ENCODE data around the gene PROM1. TPM values are rescaled to one million over a fixed set of nuclear protein-coding genes. Genes with fewer than 3 reads are reported as not detected.

PROM1 gene
- total RNA-seq, 1 donor: under 0.01 TPM

- H3K4me3 ChIP-seq (ENCODE audit: low read depth, low read length): no peak overlapping the region
- TF ChIP-seq CTCF (IDR thresholded peaks at IDR 0.05; ENCODE audit: insufficient read depth, low read depth, low read length): no peak
- no peak for DNase-seq (ENCODE audit: low read depth)
Measured at GRCh38 chr4:15953625-15954024, 130.2 kb downstream of the PROM1 start.

GRCh38 chr4:15951781-15952180 is 132.0 kb downstream of the PROM1 start:
- TF ChIP-seq CTCF (IDR thresholded peaks at IDR 0.05; ENCODE audit: insufficient read depth, low read depth, low read length): no peak
- H3K4me3 ChIP-seq (ENCODE audit: low read depth, low read length): no peak overlapping the region

GRCh38 chr4:15948826-15949225 is 135.0 kb downstream of the PROM1 start:
- no peak for TF ChIP-seq CTCF (IDR thresholded peaks at IDR 0.05; ENCODE audit: insufficient read depth, low read depth, low read length)
- no peak for DNase-seq (ENCODE audit: low read depth)
- H3K4me3 ChIP-seq (ENCODE audit: low read depth, low read length): no peak overlapping the region

More at GRCh38 chr4:15951781-15952180, 132.0 kb downstream of the PROM1 start:
- DNase-seq (ENCODE audit: low read depth): no peak

DNA sequence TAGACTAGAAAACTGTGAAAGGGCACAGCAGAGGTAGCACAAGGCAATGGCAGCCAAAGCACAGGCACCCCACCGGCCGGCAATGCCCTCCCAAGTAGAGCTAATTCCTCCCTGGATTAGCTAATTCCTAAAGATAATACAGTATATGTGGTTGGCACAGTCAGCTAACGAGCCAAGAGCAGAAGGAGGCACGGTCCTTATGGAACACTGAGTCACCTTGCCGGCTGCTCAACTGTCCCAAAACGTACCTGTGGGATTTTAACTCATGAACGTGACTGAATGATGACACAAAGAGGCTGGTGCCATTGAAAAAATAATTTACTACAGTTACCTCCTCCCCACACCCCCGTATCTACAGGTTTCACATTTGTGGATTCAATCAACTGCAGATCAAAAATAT is 136.1 kb downstream of the PROM1 start:
- no peak for DNase-seq (ENCODE audit: low read depth)
- no peak overlapping the region for H3K4me3 ChIP-seq (ENCODE audit: low read depth, low read length)
- TF ChIP-seq CTCF (IDR thresholded peaks at IDR 0.05; ENCODE audit: insufficient read depth, low read depth, low read length): no peak

DNA sequence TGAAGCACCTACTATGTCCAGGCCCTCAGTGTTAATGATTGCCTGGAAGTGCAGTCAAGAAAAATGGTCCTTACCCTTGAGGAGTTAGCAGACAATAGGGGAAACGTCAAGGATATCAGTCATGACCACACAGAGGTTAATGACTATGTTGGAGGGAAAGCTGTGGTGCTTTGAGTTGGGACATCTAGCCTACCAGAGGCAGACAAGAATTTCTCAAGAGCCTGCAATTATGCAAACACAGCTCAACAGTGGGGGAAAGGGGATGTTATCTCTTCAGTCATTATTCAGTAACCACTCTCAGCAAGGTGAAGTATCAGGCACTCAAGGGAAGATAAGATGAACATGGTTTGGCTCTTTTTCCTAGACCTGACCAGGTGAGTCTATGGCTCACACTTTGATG is 138.3 kb downstream of the PROM1 start:
- H3K4me3 ChIP-seq (ENCODE audit: low read depth, low read length): no peak overlapping the region
- DNase-seq (ENCODE audit: low read depth): no peak
- TF ChIP-seq CTCF (IDR thresholded peaks at IDR 0.05; ENCODE audit: insufficient read depth, low read depth, low read length): no peak

GRCh38 chr4:15944895-15945294 is 138.9 kb downstream of the PROM1 start:
- no peak overlapping the region for H3K4me3 ChIP-seq (ENCODE audit: low read depth, low read length)
- no peak for DNase-seq (ENCODE audit: low read depth)
- no peak for TF ChIP-seq CTCF (IDR thresholded peaks at IDR 0.05; ENCODE audit: insufficient read depth, low read depth, low read length)

DNA sequence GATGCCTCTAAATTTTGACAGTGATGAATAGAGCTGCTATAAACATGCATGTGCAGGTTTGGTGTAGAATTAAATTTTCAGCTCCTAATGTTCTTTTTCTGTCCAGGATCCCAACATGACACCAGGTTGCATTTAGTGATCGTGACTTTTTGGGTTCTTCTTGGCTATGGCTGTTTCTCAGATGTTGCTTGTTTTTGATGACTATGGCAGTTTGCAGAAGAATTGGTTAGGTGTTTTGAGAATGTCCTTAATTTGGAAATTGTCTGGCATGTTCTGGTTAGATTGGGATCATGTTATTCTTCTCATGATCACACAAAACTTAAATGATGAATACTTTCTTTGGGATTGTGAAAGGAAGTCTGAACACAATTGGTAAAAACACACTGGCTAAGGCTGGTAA is 141.5 kb downstream of the PROM1 start:
- no peak overlapping the region for H3K4me3 ChIP-seq (ENCODE audit: low read depth, low read length)
- no peak for DNase-seq (ENCODE audit: low read depth)
- no peak for TF ChIP-seq CTCF (IDR thresholded peaks at IDR 0.05; ENCODE audit: insufficient read depth, low read depth, low read length)

Data from fibroblast of villous mesenchyme (primary cell).